ENCODE results near the gene ATP2B2. TPM values are rescaled to one million over a fixed set of nuclear protein-coding genes. Genes with fewer than 3 reads are reported as not detected.

ATP2B2 gene
- total and polyA plus RNA-seq, 10 of the 15 experiments (the other 5 are each of a cell fraction or from before 2014, with no cell fraction given), result 0.04 TPM; not detected in 9

- no peak for TF ChIP-seq ZNF687 (IDR thresholded peaks at IDR 0.05)
- no peak for TF ChIP-seq POLR2AphosphoS5 (IDR thresholded peaks at IDR 0.05; ENCODE audit: low read length)
Measured at GRCh38 chr3:10455545-10455914, 49.9 kb downstream of the ATP2B2 start (continued).

GRCh38 chr3:10454907-10455544 lies 50.4 kb downstream of the ATP2B2 start:
- ChIA-PET SMC1A (ENCODE audit: uncharacterized antibody, unreplicated experiment) (no interaction called here), RAD21 (ENCODE audit: unreplicated experiment) (no interaction called here), POLR2A (no interaction called here), CTCF (no interaction called here)
- Histone ChIP-seq H3K4me2 (ENCODE audit: control insufficient read depth, insufficient read depth) (no peak overlapping the region), H3K4me1 (ENCODE audit: control insufficient read depth, insufficient read depth, low read length) (peaks cover 16% of the 10 kb centered on the region), H3K9ac (ENCODE audit: control insufficient read depth, insufficient read depth, low read length) (no peak overlapping the region), H3K9me3 (replicated peaks; ENCODE audit: control insufficient read depth, insufficient read depth, low read length) (no peaks in the 10 kb centered on the region; the same call in 2 of the 3 replicates), H3K27me3 (replicated peaks in 1 of 2; ENCODE audit: control insufficient read depth in 2 of 2, insufficient read depth in 2 of 2, low read length in 1 of 2) (no peaks in the 10 kb centered on the region; a peak in 2 of 4 replicates), H4K20me1 (ENCODE audit: control insufficient read depth, insufficient read depth) (no peaks in the 10 kb centered on the region), H3K4me3 (no peak overlapping the region), H3K79me2 (ENCODE audit: control insufficient read depth, insufficient read depth, low read length) (no peaks in the 10 kb centered on the region), H2AFZ (ENCODE audit: control insufficient read depth, low read depth, low read length) (no peak overlapping the region), H3K27ac (ENCODE audit: control insufficient read depth, insufficient read depth) (no peak overlapping the region), H3K36me3 (ENCODE audit: control insufficient read depth in 2 of 2, insufficient read depth in 2 of 2, low read length in 1 of 2) (no peaks in the 10 kb centered on the region)
- FAIRE-seq, result no peak
- no TSS peak for BruUV-seq (replicated peaks)
- in situ Hi-C loops (cut with MboI), result no loop called here
- WGBS (ENCODE audit: insufficient coverage, insufficient replicate concordance, low lambda C conversion rate, missing lambda C conversion rate), result 0% methylated on average over 1 of the region's 1 CpG
- no peak for DNase-seq (ENCODE audit: low read depth, low spot score)
- intact Hi-C loops (cut with micrococcal nuclease; ENCODE audit: unreplicated experiment), result no loop called here
- ATAC-seq, result no peak
- TF ChIP-seq NKRF (conservative IDR thresholded peaks at IDR 0.05) (no peak), EGR1 (IDR thresholded peaks at IDR 0.05; ENCODE audit: borderline replicate concordance in 1 of 2, low read depth in 2 of 2, low read length in 2 of 2) (no peak), CHD2 (IDR thresholded peaks at IDR 0.05; ENCODE audit: borderline replicate concordance, low read depth, low read length) (no peak), NFYB (IDR thresholded peaks at IDR 0.05; ENCODE audit: insufficient read depth, low read depth, low read length) (no peak), ATF3 (IDR thresholded peaks at IDR 0.05; ENCODE audit: borderline replicate concordance, extremely low read depth, low read depth, low read length) (no peak), JUND (IDR thresholded peaks at IDR 0.05; ENCODE audit: low read depth, low read length) (no peak), SUPT20H (IDR thresholded peaks at IDR 0.05; ENCODE audit: borderline replicate concordance, control insufficient read depth, low read depth, low read length) (no peak), HSF1 (IDR thresholded peaks at IDR 0.05; ENCODE audit: low read depth, low read length) (no peak), HDGF (IDR thresholded peaks at IDR 0.05) (no peak), RAD51 (IDR thresholded peaks at IDR 0.05) (no peak), IRF4 (IDR thresholded peaks at IDR 0.05; ENCODE audit: low read depth, low read length) (no peak), KLF5 (IDR thresholded peaks at IDR 0.05; ENCODE audit: partially characterized antibody) (no peak), ZNF207 (IDR thresholded peaks at IDR 0.05; ENCODE audit: borderline replicate concordance) (no peak)
